Large intestine (tissue), 3 donors: Measurements from ENCODE around the gene NRSN2. TPM values are rescaled to one million over a fixed set of nuclear protein-coding genes. Genes with fewer than 3 reads are reported as not detected.
"Not testable (repeated sequence)": the region's sequence is repeated elsewhere in the genome, so short reads cannot be mapped to it uniquely, and the experiment has no call there.

ENCODE experiments used
- DNase-seq, 2 donors: peaks; one replicate each; pipeline versions ENCODE4 v3.0.0 to v3.0.0-alpha.2; 2013
- H3K27ac ChIP-seq: one replicate; pipeline ENCODE4 v1.5.1; 2013; ENCODE audit warnings: low read length
- H3K27me3 ChIP-seq: 2 replicates; pipeline ENCODE4 v1.6.1; 2013; ENCODE audit warnings: low read length; ENCODE audit not compliant: control insufficient read depth, insufficient read depth
- H3K36me3 ChIP-seq: 2 replicates; pipeline ENCODE4 v1.6.1; 2013; ENCODE audit warnings: low read length; ENCODE audit not compliant: control insufficient read depth, insufficient read depth
- H3K4me1 ChIP-seq: one replicate; pipeline ENCODE4 v1.6.1; 2013; ENCODE audit warnings: low read length; ENCODE audit not compliant: control insufficient read depth, insufficient read depth
- H3K4me3 ChIP-seq: one replicate; pipeline ENCODE4 v1.5.1; 2013; ENCODE audit warnings: low read length
- H3K9me3 ChIP-seq: one replicate; pipeline ENCODE4 v1.6.1; 2013; ENCODE audit warnings: mild to moderate bottlenecking, low read depth, low read length, moderate library complexity; ENCODE audit not compliant: control insufficient read depth
- WGBS: methylation state at CpG from one replicate; pipeline ENCODE4 v1.1.5; 2013; ENCODE audit warnings: low lambda C conversion rate; ENCODE audit not compliant: insufficient coverage; 5-methylcytosine and 5-hydroxymethylcytosine counted together
- polyA plus RNA-seq: library from polyadenylated mRNA; unstranded; fragments of 120-200 nt; gene quantifications from one replicate; pipeline ENCODE4 v1.2.1, GENCODE V29; 2013

Gene NRSN2
- polyA plus RNA-seq, 1 donor = 21.3 TPM

DNA sequence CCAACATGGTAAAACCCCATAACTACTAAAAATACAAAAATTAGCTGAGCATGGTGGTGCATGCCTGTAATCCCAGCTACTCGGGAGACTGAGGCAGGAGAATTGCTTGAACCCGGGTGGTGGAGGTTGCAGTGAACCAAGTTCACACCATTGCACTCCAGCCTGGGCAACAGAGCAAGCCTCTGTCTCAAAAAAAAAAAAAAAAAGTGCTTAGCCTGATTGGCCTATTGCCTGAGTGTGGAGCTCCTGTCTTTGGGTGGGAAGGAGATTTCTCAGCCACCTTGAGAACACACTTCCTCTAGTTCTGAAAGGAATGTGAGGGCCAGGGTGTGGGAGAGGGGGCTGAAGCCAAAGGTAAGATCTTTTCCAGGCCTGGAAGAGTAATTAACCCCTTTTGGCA, 9.2 kb downstream of the NRSN2 start:
- DNase-seq, H3K4me3 ChIP-seq, H3K9me3 ChIP-seq, H3K27ac ChIP-seq, H3K36me3 ChIP-seq, H3K4me1 ChIP-seq, H3K27me3 ChIP-seq: not testable (repeated sequence)
- no CpG with 5 or more reads among the region's 2 CpGs for WGBS

DNA sequence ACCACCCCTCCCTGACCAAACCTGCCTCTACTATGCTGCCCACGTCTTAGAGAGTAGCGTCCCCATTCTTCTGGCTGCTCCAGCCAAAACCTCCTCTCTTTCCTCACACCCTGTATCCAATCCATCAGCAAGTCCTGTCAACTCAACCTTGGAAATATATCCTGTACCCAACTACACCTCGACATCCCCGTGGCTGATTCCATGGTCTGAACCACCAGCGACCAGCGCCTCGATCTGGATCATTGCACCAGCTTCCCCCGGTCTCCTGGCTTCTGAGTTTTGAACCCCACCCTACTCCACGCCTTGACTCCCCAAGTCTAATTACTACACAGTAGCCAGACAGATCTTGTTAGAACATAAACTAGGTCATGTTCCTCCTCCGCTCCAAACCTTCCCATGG, 9.8 kb downstream of the NRSN2 start:
- Histone ChIP-seq H3K4me1 (no peaks in the 10 kb centered on the region), H3K9me3 (no peaks in the 10 kb centered on the region)
- WGBS = 100% methylated on average over 1 of the region's 10 CpGs

DNA sequence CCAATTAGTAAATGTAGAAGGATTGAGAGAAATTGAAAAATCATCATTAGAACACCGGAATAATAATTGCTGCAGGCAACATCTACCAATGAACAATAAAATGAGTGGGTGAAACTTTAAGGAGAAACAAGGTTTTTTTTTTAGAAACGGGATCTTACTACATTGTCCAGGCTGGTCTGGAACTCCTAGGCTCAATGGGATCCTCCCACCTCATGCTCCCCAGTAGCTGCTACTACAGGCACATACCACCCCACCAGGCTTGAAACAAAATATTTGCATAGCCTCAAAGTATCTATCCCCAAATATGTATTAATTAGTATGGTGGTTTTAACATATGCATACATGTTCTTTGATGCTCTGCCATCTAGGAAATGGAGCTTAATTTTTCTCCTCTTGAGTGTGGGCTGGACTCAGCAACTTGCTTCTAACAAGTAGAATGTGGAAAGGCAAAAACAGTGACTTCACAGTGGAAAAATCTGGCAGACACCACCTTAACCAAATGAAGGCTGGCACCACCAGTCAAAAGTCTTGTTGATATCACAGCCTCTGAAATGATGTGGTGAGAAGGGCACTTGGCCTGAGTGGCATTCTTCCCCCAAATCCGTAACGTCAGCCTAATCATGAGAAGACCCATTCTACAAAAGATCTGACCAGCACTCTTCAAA, 12.1 kb downstream of the NRSN2 start:
- no peak for DNase-seq
- Histone ChIP-seq H3K27me3 (no peaks in the 10 kb centered on the region), H3K36me3 (peaks cover 1% of the 10 kb centered on the region), H3K4me3 (no peak overlapping the region), H3K27ac (no peak overlapping the region), H3K9me3 (no peaks in the 10 kb centered on the region), H3K4me1 (no peaks in the 10 kb centered on the region)
- WGBS = 100% methylated on average over 2 of the region's 4 CpGs

More for the DNA sequence above, 9.8 kb downstream of the NRSN2 start:
- no peak for DNase-seq
- Histone ChIP-seq H3K27ac (no peak overlapping the region), H3K4me3 (no peak overlapping the region), H3K27me3 (no peaks in the 10 kb centered on the region), H3K36me3 (peaks cover 8% of the 10 kb centered on the region)

DNA sequence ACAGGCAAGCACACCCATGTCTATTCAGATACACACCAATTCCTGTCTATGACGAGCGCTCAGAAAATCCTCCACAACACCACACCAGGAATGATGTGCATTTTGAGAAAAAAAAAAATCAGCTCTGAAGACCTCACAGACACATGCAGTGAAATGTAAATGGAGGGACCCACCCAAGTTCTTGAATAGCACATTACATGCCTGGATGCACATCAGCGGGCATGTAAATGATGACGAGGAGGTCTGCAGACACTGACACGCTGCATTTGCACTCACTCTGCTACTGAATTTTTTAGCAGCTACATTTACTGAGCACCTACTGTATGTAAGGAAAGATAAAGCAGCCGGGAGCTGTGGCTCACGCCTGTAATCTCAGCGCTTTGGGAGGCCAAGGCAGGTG, 14.7 kb downstream of the NRSN2 start:
- Histone ChIP-seq H3K27ac (no peak overlapping the region), H3K4me1 (peaks cover 3% of the 10 kb centered on the region), H3K36me3 (no peaks in the 10 kb centered on the region), H3K4me3 (no peak overlapping the region), H3K9me3 (no peaks in the 10 kb centered on the region), H3K27me3 (no peaks in the 10 kb centered on the region)
- no peak for DNase-seq
- WGBS = no CpG with 5 or more reads among the region's 8 CpGs

DNA sequence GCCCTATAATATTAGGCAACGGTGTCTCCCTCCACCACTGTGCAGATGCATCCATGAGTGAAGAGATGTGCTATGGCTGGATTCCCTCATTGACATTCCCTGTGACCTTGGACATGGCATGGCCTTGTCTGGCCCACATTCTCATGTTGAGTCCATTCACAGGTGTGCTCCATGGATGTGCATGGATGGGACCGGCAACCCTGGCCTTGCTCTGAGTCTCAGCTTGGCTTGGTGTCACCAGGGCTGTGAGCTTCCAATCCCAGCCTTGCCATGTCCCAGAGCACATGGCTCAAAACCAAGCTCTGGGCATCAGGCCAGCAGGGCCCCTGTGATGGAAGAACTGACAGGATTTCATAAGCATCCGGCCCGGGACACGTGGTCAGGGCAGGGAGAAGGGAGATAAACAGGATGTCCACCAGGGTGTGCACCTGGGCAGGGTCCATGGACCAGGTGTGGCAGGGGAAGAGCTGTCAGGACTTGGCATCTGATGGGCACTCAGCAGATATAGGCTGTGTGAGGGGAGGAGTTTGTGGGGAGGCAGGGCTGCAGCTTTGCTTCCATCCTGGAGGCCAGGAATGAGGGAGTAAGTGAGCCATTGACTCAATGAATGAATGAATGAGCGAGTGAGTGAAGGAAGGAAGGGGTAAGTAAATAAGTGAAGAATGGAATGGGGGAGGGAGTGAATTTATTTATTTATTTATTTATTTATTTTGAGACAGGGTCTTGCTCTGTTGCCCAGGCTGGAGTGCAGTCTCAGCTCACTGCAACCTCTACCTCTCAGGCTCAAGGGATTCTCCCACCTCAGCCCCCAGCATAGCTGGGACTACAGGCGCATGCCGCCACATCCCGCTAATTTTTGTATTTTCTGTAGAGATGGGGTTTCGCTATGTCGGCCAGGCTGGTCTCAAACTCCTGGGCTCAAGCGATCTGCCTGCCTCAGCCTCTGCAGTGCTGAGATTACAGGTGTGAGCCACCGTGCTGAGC, 15.7 kb downstream of the NRSN2 start:
- no peaks in the 10 kb centered on the region for H3K36me3 ChIP-seq
- peaks cover 3% of the 10 kb centered on the region for H3K4me1 ChIP-seq
- H3K4me3 ChIP-seq = no peak overlapping the region
- H3K27me3 ChIP-seq = no peaks in the 10 kb centered on the region
- WGBS = no CpG with 5 or more reads among the region's 13 CpGs
- H3K9me3 ChIP-seq = no peaks in the 10 kb centered on the region
- DNase-seq = peak; percentile 81 to 82
- H3K27ac ChIP-seq = no peak overlapping the region

DNA sequence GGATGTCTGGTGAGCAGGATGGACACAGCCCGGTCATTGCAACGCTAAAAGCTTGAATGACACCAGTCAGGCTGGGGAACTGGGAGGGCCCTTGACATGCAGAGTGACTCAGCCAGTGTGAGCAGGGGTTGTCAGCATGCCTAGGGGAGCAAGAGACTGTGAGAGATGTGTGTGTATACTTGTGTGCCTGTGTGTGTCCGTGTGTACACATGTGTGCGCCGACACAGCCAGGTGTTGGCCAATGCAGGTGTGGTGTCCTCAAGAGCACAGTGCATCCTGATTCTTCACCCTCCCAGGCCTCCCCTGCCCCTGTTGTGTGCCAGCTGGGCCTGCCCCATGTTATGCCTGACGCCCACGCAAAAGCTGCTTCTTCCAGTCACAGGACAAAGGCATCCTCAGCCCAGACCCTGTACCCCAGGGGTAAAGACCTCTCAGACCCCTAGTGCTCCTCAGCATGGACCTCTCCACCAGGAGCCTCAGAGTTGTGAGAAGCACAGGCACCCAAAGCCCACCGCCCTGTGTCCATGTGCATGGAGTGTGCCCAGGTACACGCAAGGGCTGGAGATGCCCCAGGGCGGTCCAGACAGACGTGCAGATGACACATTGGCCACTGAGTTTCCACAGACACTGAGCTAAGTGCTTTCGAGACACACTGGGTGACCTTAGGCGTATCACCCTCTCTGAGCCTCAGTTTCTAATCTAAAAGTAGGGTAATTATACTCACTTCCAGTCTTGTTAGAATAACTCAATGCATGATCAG, 16.6 kb downstream of the NRSN2 start:
- no peak for DNase-seq
- Histone ChIP-seq H3K4me1 (peaks cover 3% of the 10 kb centered on the region), H3K4me3 (no peak overlapping the region), H3K9me3 (no peaks in the 10 kb centered on the region), H3K27me3 (no peaks in the 10 kb centered on the region), H3K36me3 (no peaks in the 10 kb centered on the region), H3K27ac (no peak overlapping the region)
- no CpG with 5 or more reads among the region's 13 CpGs for WGBS

DNA sequence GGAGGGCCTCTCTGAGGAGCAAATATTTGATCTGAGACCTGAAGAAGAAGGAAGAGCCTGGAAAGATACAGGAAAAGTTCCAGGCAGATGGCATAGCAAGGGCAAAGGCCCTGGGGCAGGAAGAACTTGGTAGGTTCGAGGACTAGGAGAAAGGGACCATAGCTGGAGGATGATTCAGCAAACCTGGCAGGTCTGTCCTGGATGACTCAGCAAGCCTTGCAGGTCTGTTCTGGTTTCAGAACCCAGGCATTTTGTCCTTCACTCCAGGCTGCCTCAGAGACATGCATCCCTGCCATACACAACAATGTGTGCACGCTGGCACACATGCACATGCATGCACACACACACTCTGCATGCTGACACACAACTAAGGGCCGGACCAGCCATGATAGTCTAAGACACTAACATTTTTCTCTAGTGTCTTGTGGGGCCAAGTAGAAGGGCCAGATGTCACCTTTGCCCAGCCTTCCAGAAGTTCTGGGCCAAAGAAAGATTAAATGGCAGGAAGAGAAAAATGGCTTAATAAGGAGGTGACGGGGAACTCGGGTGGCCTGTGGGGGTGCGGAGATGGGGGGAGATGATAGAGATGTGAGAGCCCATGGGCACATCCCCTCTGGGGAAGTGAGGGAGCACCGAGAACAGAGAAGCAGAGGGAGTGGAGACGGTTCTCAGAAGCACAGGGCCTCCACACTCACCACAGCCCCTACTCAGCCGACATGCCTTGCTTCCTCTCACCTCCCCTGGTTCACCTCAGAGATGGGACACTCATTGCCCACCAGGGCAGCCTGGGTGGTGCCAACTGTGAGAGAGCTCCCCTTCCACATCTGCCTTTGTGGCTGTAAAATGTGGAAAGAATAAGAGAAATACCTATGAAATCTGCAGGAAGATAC, 18.2 kb downstream of the NRSN2 start:
- H3K27ac ChIP-seq = no peak overlapping the region
- no peaks in the 10 kb centered on the region for H3K36me3 ChIP-seq
- WGBS = 80% methylated on average over 2 of the region's 9 CpGs
- DNase-seq = peak in 1 of 2 donors; percentile 47
- H3K9me3 ChIP-seq = no peaks in the 10 kb centered on the region
- no peak overlapping the region for H3K4me3 ChIP-seq
- H3K27me3 ChIP-seq = no peaks in the 10 kb centered on the region
- peaks cover 3% of the 10 kb centered on the region for H3K4me1 ChIP-seq

DNA sequence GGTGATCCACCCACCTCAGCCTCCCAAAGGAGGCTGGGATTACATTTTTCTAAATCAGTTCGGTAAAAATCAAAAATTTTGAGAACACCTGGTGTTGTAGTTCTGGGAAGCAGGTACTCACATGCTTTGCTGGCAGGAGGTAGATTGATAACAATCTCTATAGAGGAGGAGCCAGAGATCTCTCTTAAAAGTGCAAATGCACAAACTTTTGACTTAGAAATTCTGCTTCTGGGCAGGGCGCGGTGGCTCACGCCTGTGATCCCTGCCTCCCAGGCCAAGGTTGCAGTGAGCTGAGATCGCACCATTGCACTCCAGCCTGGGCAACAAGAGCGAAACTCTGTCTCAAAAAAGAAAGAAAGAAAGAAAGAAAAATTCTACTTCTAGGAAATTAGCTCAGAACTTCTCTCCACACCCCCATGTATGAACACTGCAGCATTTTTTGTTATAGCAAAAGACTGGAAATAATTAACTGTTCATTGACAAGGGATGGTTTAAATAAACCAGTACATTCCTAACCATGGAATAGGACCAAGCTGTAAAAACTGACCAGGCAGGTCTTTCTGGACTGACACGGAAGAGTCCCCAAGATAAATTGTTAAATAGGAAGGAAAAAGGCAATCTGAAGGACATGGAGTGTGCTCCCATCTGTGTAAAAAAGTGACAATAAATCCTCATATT, 19.3 kb downstream of the NRSN2 start:
- Histone ChIP-seq H3K4me3 (no peak overlapping the region), H3K27ac (no peak overlapping the region), H3K4me1 (peaks cover 3% of the 10 kb centered on the region), H3K9me3 (no peaks in the 10 kb centered on the region), H3K27me3 (no peaks in the 10 kb centered on the region), H3K36me3 (no peaks in the 10 kb centered on the region)
- WGBS = no CpG with 5 or more reads among the region's 7 CpGs
- no peak for DNase-seq

DNA sequence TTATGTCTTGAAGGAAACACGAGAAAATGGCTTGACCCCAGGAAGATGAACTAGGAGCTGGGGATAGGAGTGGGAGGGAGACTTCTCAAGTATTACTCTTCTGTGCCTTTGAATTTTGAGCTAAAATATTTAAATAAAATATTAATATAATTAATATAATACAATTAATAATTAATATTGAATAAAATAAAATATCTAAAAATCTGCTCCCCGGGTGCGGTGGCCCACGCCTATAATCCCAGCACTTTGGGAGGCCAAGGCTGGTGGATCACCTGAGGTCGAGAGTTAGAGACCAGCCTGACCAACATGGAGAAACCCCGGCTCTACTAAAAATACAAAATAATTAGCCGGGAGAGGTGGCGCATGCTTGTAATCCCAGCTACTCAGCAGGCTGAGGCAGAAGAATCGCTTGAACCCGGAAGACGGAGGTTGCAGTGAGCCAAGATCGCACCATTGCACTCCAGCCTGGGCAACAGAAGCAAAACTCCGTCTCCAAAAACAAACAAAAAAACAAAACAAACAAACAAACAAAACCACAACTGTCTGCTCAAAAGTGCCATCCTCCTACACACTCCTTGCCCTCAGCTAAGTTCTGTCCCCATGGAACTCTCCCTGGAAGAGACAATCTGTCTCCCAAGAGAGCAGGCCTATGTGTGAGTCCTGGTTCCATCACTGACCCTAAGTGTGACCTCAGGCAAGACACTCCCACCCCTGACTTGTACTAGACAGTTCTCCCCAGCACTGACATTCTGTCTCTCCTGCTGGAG, 20.0 kb downstream of the NRSN2 start:
- no peaks in the 10 kb centered on the region for H3K9me3 ChIP-seq
- no peak overlapping the region for H3K4me3 ChIP-seq
- H3K27ac ChIP-seq = no peak overlapping the region
- no peaks in the 10 kb centered on the region for H3K27me3 ChIP-seq
- no peak for DNase-seq
- peaks cover 3% of the 10 kb centered on the region for H3K4me1 ChIP-seq
- WGBS = 44% methylated on average over 1 of the region's 13 CpGs
- H3K36me3 ChIP-seq = no peaks in the 10 kb centered on the region
